RWPE1 (cell line): ENCODE results near the gene RBMS3.

Experiments used
- CTCF ChIA-PET: fragments of 350-600 bp; sonication (Branson Sonifier 250); formaldehyde crosslinking; extraction: SDS; loops from one replicate; lab custom pipeline; 2021; lab: Yijun Ruan, JAX
- POLR2A ChIA-PET: fragments of 400-600 bp; formaldehyde crosslinking; extraction: SDS; loops from one replicate; lab custom pipeline; 2020; ENCODE audit warnings: antibody characterized with exemption; ENCODE audit not compliant: low non-redundant PET; lab: Yijun Ruan, JAX
- DNase-seq: peaks from one replicate; pipeline ENCODE4 v3.0.0; 2012; ENCODE audit warnings: low spot score
- H3K27ac ChIP-seq: fragments of 450-650 bp; 2 replicates; pipeline ENCODE4 v1.5.1; 2017
- TF ChIP-seq, protein P1 (sequence below): fragments of 450-650 bp; conservative IDR thresholded peaks from 2 replicates; pipeline ENCODE4 v1.5.1; 2017; ENCODE audit warnings: low read depth, mild to moderate bottlenecking

Gene RBMS3

DNA sequence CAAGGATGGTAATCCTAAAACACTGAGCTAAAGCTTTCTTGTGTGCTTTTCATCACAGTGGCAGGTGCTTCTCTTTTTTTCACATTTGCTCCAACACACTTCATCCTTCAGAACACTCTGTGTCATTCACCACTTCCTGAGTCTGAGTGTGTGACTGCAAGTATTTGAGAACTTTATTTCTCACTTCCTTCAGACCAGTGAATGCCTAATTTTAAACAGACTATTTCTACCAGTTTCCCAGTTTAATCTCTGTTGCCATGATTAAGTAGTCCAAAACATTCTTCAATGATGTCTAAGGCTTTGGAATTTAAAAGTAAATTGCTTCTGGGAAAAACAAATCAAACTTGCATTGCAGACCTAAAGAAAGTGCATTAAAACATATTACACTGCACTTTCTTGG is 541.2 kb downstream of the RBMS3 start:
- POLR2A ChIA-PET: no interaction called here
- no peak for DNase-seq
- H3K27ac ChIP-seq: no peak overlapping the region
- CTCF ChIA-PET: no interaction called here
- TF ChIP-seq, protein P1, sequence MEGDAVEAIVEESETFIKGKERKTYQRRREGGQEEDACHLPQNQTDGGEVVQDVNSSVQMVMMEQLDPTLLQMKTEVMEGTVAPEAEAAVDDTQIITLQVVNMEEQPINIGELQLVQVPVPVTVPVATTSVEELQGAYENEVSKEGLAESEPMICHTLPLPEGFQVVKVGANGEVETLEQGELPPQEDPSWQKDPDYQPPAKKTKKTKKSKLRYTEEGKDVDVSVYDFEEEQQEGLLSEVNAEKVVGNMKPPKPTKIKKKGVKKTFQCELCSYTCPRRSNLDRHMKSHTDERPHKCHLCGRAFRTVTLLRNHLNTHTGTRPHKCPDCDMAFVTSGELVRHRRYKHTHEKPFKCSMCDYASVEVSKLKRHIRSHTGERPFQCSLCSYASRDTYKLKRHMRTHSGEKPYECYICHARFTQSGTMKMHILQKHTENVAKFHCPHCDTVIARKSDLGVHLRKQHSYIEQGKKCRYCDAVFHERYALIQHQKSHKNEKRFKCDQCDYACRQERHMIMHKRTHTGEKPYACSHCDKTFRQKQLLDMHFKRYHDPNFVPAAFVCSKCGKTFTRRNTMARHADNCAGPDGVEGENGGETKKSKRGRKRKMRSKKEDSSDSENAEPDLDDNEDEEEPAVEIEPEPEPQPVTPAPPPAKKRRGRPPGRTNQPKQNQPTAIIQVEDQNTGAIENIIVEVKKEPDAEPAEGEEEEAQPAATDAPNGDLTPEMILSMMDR: no peak

DNA sequence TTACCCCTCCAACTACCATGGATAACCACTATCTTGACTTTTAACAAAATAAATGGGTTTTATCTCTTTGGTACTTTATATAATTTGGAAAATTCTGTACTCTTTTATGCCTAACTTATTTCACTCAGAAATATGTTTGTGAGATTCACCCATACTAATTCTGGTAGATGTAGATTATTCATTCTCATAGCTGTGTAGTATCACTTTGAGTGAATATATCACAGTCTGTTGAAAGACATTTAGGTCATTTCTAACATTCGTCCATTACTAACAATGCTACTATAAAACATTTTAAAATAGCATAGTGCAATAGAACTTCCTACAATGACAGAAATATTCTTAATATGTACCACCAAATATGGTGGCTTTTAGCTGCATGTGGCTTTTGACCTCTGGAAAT is 542.4 kb downstream of the RBMS3 start:
- TF ChIP-seq, protein P1: no peak
- no peak overlapping the region for H3K27ac ChIP-seq
- ChIA-PET CTCF (no interaction called here), POLR2A (no interaction called here)
- no peak for DNase-seq

DNA sequence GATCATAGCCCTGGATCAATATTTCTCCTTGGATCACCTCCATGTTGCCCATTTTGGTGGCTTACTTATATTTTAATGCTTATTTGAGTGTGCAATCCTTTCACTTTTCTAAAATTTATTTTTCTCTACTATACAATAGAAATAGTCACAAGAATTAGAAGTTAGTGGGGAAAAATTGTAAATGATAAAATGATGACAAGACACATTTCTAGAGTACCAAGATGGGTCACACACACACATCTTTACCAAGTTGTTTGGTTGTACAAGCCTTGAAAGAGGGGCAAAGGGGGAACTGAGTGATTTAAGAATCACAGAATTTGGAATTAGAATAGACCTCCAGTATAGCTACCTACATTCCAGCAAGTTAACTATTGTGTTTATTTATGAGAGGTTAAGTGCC is 545.8 kb downstream of the RBMS3 start:
- H3K27ac ChIP-seq: no peak overlapping the region
- DNase-seq: no peak
- POLR2A ChIA-PET: no interaction called here
- CTCF ChIA-PET: no interaction called here
- TF ChIP-seq, protein P1: no peak

DNA sequence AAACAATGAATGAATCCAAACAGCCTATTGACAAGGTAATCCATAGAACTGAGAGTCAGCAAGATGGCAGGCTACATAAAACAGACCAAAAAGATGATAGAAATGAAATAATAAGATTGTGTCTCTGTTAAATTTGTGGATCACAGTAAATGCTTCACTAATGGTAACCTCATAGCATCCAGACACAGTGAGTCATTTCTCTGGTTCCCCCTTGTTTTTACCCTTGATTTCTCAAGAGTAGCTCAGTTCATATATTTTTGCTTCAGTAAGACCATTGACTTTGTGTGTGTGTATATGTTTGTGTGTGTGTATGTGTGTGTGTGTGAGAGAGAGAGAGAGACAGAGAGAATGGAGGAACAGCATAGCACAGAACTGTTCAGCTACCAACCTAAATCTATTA is 546.9 kb downstream of the RBMS3 start:
- CTCF ChIA-PET: no interaction called here
- POLR2A ChIA-PET: no interaction called here

DNA sequence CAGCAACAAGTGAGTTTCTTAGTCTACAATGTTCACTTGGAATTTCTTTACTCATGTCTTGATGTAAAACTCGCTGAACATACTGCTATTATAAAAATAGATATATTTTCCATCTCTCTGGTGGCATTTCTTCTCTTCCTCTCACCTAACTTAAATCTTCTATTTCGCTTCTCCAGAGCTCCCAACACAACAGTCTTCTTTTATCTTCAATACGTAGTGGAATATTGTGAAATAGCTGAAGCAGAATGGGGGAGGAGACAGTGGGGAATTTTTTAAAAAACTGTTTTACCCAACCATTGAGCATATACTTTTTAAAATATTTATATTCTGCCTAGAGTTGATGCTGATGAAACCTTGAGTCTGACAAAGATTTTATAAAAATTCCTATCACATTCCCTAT is 548.5 kb downstream of the RBMS3 start:
- H3K27ac ChIP-seq: no peak overlapping the region
- TF ChIP-seq, protein P1: no peak
- ChIA-PET POLR2A (no interaction called here), CTCF (no interaction called here)
- no peak for DNase-seq

More for the DNA sequence above, 546.9 kb downstream of the RBMS3 start:
- DNase-seq: no peak
- H3K27ac ChIP-seq: no peak overlapping the region
- TF ChIP-seq, protein P1: no peak

DNA sequence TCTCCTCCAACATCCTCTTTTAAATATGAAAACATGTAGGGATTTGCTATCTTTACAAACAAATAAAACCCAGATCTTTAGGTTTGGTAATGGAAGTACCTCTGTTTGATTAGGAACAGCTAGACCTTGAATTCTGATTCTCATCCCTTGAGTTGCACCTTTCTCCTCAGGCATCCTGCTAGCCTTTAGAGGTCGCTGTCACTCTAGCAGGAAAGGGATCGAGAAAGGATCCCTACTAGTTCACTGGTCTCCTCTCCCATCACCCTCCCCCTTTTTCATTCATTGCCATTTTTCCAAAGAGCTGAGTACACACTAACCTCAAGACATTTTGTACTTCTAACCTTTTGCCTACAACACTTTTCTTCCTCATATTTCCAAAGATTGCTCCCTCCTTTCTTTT is 569.8 kb downstream of the RBMS3 start:
- ChIA-PET POLR2A (no interaction called here), CTCF (no interaction called here)
- TF ChIP-seq, protein P1: no peak
- DNase-seq: no peak
- no peak overlapping the region for H3K27ac ChIP-seq

DNA sequence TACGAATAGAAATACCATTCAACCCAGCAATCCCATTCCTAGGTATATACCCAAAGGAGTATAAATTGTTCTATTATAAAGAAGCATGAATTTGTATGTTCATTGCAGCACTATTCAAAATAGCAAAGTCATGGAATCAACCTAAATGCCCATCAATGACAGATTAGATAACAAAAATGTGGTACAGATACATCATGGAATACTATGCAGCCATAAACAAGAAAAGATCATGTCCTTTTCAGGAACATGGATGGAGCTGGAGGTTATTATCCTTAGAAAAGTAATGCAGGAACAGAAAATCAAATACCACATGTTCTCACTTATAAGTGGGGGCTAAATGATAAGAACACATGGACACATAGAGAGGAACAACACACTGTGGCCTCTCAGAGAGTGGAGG is 571.9 kb downstream of the RBMS3 start:
- ChIA-PET CTCF (no interaction called here), POLR2A (no interaction called here)
- H3K27ac ChIP-seq: no peak overlapping the region
- TF ChIP-seq, protein P1: no peak
- DNase-seq: no peak
